GM13976 (cell line): ENCODE measurements around the gene HIRA.
A peak's percentile ranks its signal among the peaks of the same experiment; 100 is the strongest.
"Not testable (repeated sequence)": the region's sequence is repeated elsewhere in the genome, so short reads cannot be mapped to it uniquely, and the experiment has no call there.

Source experiments
- DNase-seq: peaks from one replicate; pipeline ENCODE4 v3.0.0; 2012; ENCODE audit warnings: low spot score
- in situ Hi-C: fragments of 300-500 bp; cut with MboI; formaldehyde crosslinking; loops from one replicate; pipeline ENCODE4 v1.12.0; 2022; ENCODE audit warnings: low sequenced_read_pairs, mixed read lengths, inconsistent platforms; ENCODE audit not compliant: unreplicated experiment
- TF ChIP-seq, protein P1 (sequence below): IDR thresholded peaks from 2 replicates; pipeline ENCODE4 v1.5.1; 2012; ENCODE audit warnings: borderline replicate concordance, mild to moderate bottlenecking; ENCODE audit not compliant: insufficient read depth; ENCODE audit errors: extremely low read depth, missing control alignments, control extremely low read depth

Gene HIRA

GRCh38 chr22:19336133-19337075 lies 95.1 kb downstream of the HIRA start:
- TF ChIP-seq, protein P1, sequence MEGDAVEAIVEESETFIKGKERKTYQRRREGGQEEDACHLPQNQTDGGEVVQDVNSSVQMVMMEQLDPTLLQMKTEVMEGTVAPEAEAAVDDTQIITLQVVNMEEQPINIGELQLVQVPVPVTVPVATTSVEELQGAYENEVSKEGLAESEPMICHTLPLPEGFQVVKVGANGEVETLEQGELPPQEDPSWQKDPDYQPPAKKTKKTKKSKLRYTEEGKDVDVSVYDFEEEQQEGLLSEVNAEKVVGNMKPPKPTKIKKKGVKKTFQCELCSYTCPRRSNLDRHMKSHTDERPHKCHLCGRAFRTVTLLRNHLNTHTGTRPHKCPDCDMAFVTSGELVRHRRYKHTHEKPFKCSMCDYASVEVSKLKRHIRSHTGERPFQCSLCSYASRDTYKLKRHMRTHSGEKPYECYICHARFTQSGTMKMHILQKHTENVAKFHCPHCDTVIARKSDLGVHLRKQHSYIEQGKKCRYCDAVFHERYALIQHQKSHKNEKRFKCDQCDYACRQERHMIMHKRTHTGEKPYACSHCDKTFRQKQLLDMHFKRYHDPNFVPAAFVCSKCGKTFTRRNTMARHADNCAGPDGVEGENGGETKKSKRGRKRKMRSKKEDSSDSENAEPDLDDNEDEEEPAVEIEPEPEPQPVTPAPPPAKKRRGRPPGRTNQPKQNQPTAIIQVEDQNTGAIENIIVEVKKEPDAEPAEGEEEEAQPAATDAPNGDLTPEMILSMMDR = no peak
- DNase-seq = no peak
- in situ Hi-C loops = no loop called here

GRCh38 chr22:19331975-19332374 lies 99.6 kb downstream of the HIRA start:
- TF ChIP-seq, protein P1 = no peak
- in situ Hi-C loops = no loop called here
- DNase-seq = peak; percentile 11

DNA sequence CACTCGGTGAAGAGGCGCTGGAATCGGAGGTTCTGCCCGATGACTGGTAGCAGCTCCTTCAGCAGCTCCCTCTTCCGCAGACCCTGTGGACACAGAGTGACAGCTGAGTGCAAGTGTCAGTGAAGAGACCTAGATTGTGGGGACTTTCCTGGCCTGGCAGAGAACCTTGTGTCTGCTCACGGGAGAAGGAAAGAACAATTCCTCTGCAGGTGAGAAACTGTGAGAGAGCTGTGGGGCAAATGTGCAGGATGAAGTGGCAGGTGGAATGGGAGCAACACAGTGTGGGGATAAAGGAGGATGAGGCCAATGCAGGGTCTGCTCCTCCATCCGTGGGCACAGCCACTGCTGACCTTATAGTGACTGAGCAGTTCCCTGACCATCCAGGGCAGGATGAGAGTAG lies 100.1 kb downstream of the HIRA start:
- DNase-seq = peak; percentile 12

DNA sequence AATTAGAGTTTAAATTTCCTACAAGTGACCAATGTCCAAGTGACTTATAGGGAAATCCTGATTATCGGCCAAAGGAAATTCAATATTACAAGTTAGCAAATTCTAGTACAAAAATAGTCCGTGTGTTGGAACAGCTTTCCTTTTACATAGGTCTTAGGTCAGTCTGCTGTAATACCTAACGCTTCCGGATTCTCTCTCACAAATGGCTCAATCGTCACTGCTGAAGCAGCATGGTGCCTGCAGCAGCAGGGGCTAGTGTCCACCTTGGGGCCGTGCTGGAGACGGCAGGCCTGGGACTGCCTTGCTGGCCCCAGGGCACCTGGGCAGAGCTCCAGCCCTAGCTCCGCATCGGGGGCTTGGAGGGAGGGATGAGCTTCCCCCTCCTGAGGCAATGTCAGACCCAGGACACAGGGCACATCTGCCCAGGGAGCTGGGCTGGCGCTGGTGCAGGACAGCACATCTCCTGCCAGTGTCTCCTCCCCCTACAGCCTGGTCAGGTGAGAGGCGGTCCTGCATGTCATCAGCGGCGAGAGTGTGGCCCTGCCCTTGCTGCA lies 100.6 kb downstream of the HIRA start:
- in situ Hi-C loops = no loop called here
- TF ChIP-seq, protein P1 = no peak
- peak; percentile 26 for DNase-seq

More for the DNA sequence above, 100.1 kb downstream of the HIRA start:
- TF ChIP-seq, protein P1 = no peak
- in situ Hi-C loops = no loop called here

GRCh38 chr22:19330205-19330604 lies 101.3 kb downstream of the HIRA start:
- DNase-seq, in situ Hi-C loops: not testable (repeated sequence)

DNA sequence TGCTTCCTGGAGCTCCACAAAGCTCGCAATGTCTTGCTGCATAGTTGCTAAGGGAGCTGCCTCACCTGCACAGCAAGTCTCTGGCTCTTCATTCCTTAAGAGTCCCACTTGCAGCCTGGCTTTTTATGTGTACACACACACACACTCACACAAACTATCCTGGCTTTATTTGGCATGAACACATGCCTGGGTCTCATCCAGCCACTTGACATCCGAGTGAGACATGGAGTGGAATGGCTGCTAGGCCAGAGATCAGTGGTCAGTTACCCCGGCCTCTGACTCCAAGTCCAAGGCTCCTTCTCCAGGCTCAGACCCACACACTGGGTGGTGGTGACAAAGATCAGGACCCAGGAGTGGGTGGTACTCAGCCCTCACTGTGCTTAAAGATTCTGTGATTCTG lies 102.1 kb downstream of the HIRA start:
- DNase-seq = no peak
- TF ChIP-seq, protein P1 = no peak
- in situ Hi-C loops = no loop called here

- TF ChIP-seq, protein P1 = no peak
- no peak for DNase-seq
- in situ Hi-C loops = no loop called here
These were observed 106.1 kb downstream of the HIRA start for GRCh38 chr22:19325296-19325948.

- in situ Hi-C loops, DNase-seq: not testable (repeated sequence)
These were observed 108.1 kb downstream of the HIRA start for GRCh38 chr22:19323420-19323819.
